Activated naive CD4-positive, alpha-beta T cell treated with anti-CD3 and anti-CD28 coated beads for 36 hours (primary cell): Measurements from ENCODE around the gene LRRC4. TPM values are rescaled to one million over a fixed set of nuclear protein-coding genes. Genes with fewer than 3 reads are reported as not detected.

Experiments
- CTCF ChIA-PET: fragments of 350-600 bp; sonication (Branson Sonifier 250); formaldehyde crosslinking; loops from one replicate; lab custom pipeline; 2021; ENCODE audit warnings: antibody characterized with exemption; lab: Charles Lee
- DNase-seq: peaks from one replicate; pipeline ENCODE4 v3.0.0-alpha.2; 2020
- H3K27ac Mint-ChIP-seq: one replicate; pipeline ENCODE4 v1.8.0; 2021; ENCODE audit warnings: mild to moderate bottlenecking, mixed read lengths
- H3K27me3 Mint-ChIP-seq: one replicate; pipeline ENCODE4 v1.8.0; 2021; ENCODE audit warnings: low read depth, mixed read lengths
- H3K36me3 Mint-ChIP-seq: one replicate; pipeline ENCODE4 v1.8.0; 2021; ENCODE audit warnings: low read depth, mixed read lengths
- H3K4me1 Mint-ChIP-seq: one replicate; pipeline ENCODE4 v1.8.0; 2021; ENCODE audit warnings: low read depth, mixed read lengths
- H3K4me3 Mint-ChIP-seq: one replicate; pipeline ENCODE4 v1.8.0; 2021; ENCODE audit warnings: mild to moderate bottlenecking, moderate library complexity, mixed read lengths
- H3K9me3 Mint-ChIP-seq: one replicate; pipeline ENCODE4 v1.8.0; 2021; ENCODE audit warnings: mixed read lengths
- intact Hi-C: fragments of 100-400 bp; cut with micrococcal nuclease; formaldehyde crosslinking; loops from one replicate; pipeline ENCODE4 v1.15.1; 2023
- total RNA-seq, 2 experiments: library from RNA; stranded (reverse); gene quantifications; one replicate each; pipeline ENCODE4 v1.2.3, GENCODE V29; 2021

The LRRC4 gene
- total RNA-seq, 2 experiments from 2014 or later = 0.74 to 1.3 TPM

GRCh38 chr7:128069373-128070364 is 38.4 kb upstream of the LRRC4 start:
- Mint-ChIP-seq H3K4me1 (peaks cover 20% of the 10 kb centered on the region), H3K36me3 (peaks cover 12% of the 10 kb centered on the region), H3K4me3 (no peak overlapping the region), H3K27ac (no peak overlapping the region), H3K27me3 (no peaks in the 10 kb centered on the region), H3K9me3 (no peaks in the 10 kb centered on the region)
- DNase-seq = no peak
- CTCF ChIA-PET = interaction anchor here (0.9 to 1.6 kb wide), 2 partner anchors 9 to 360 kb away, joined by 3 to 5 read pairs; no protein-coding TSS in a partner anchor
- intact Hi-C loops = no loop called here

GRCh38 chr7:128068785-128069184 is 37.5 kb upstream of the LRRC4 start:
- H3K27ac Mint-ChIP-seq = no peak overlapping the region
- peaks cover 9% of the 10 kb centered on the region for H3K36me3 Mint-ChIP-seq
- H3K9me3 Mint-ChIP-seq = no peaks in the 10 kb centered on the region
- H3K4me1 Mint-ChIP-seq = peaks cover 25% of the 10 kb centered on the region
- no peaks in the 10 kb centered on the region for H3K27me3 Mint-ChIP-seq
- CTCF ChIA-PET = interaction anchor here (0.9 to 1.6 kb wide), 2 partner anchors 9 to 359 kb away, joined by 3 to 5 read pairs; no protein-coding TSS in a partner anchor
- no peak for DNase-seq
- intact Hi-C loops = no loop called here
- H3K4me3 Mint-ChIP-seq = no peak overlapping the region

DNA sequence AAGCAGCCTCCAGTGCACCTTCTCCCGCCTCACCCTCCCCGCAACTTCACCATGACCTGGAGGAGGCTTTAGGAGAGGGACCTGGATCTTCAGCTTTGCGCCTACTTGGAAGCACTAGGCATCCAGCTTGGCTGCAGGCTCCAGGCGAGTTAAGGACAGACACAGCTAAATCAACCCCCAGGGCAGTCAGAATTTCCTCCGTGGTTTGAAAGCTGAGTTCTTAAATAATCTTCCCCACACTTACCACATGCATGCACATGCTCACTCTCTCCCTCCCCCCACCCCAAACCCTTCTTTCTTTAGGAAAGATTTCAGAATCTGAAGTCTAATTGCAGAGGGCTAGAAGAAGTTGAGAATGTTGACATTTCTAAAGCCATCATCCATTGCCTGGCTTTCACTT is 36.7 kb upstream of the LRRC4 start:
- Mint-ChIP-seq H3K4me3 (no peak overlapping the region), H3K27me3 (no peaks in the 10 kb centered on the region), H3K27ac (no peak overlapping the region), H3K4me1 (peaks cover 25% of the 10 kb centered on the region), H3K36me3 (peaks cover 9% of the 10 kb centered on the region), H3K9me3 (no peaks in the 10 kb centered on the region)
- intact Hi-C loops = no loop called here
- no peak for DNase-seq
- CTCF ChIA-PET = no interaction called here

- CTCF ChIA-PET = no interaction called here
- H3K9me3 Mint-ChIP-seq = no peaks in the 10 kb centered on the region
- peaks cover 25% of the 10 kb centered on the region for H3K4me1 Mint-ChIP-seq
- H3K36me3 Mint-ChIP-seq = peaks cover 9% of the 10 kb centered on the region
- no peak overlapping the region for H3K4me3 Mint-ChIP-seq
- no peaks in the 10 kb centered on the region for H3K27me3 Mint-ChIP-seq
- no peak overlapping the region for H3K27ac Mint-ChIP-seq
- intact Hi-C loops = no loop called here
- no peak for DNase-seq
These were observed 35.6 kb upstream of the LRRC4 start for GRCh38 chr7:128066858-128067257.

GRCh38 chr7:128066395-128066794 is 35.2 kb upstream of the LRRC4 start:
- CTCF ChIA-PET = no interaction called here
- Mint-ChIP-seq H3K9me3 (no peaks in the 10 kb centered on the region), H3K27ac (no peak overlapping the region), H3K4me3 (no peak overlapping the region), H3K4me1 (peaks cover 22% of the 10 kb centered on the region), H3K36me3 (peaks cover 7% of the 10 kb centered on the region), H3K27me3 (no peaks in the 10 kb centered on the region)
- no peak for DNase-seq
- intact Hi-C loops = no loop called here

GRCh38 chr7:128065872-128066271 is 34.6 kb upstream of the LRRC4 start:
- no peaks in the 10 kb centered on the region for H3K9me3 Mint-ChIP-seq
- H3K36me3 Mint-ChIP-seq = peaks cover 6% of the 10 kb centered on the region
- H3K27ac Mint-ChIP-seq = no peak overlapping the region
- H3K4me1 Mint-ChIP-seq = peaks cover 17% of the 10 kb centered on the region
- CTCF ChIA-PET = interaction anchor here (1.1 kb wide), 1 partner anchor 9 kb away, joined by 3 read pairs; no protein-coding TSS in a partner anchor
- H3K27me3 Mint-ChIP-seq = no peaks in the 10 kb centered on the region
- intact Hi-C loops = no loop called here
- H3K4me3 Mint-ChIP-seq = no peak overlapping the region
- no peak for DNase-seq

DNA sequence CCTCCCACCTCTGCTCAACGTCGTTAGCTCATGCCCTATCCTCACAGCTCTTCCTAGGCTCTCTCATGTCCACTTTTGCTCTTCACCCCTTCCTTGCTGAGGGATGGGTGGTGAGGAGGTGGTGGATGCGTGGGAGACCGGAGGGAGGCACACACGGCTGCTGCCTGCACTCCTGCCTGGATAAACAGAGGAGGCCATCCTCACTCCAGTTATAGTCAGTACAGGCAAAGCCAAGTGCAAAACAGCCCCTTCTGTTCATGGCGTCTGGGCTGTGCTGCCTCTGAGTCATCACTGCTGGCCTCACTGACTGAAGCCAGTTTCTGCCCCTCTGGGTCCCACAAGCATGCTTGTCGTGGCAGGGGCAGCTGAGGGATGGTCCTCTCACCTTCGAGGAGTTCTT is 31.9 kb upstream of the LRRC4 start:
- no peaks in the 10 kb centered on the region for H3K36me3 Mint-ChIP-seq
- CTCF ChIA-PET = no interaction called here

GRCh38 chr7:128060018-128060417 is 28.8 kb upstream of the LRRC4 start:
- no peak overlapping the region for H3K4me3 Mint-ChIP-seq
- H3K36me3 Mint-ChIP-seq = no peaks in the 10 kb centered on the region
- H3K9me3 Mint-ChIP-seq = no peaks in the 10 kb centered on the region
- peak overlapping the region; percentile 38 for H3K27ac Mint-ChIP-seq
- no peaks in the 10 kb centered on the region for H3K27me3 Mint-ChIP-seq
- no peak for DNase-seq
- CTCF ChIA-PET = interaction anchor here (0.6 to 2.6 kb wide), 3 partner anchors 10 to 700 kb away, joined by 3 to 9 read pairs (median 5); no protein-coding TSS in a partner anchor
- H3K4me1 Mint-ChIP-seq = peaks cover 51% of the 10 kb centered on the region
- intact Hi-C loops = no loop called here

More for the DNA sequence above, 31.9 kb upstream of the LRRC4 start:
- H3K4me3 Mint-ChIP-seq = no peak overlapping the region
- intact Hi-C loops = no loop called here
- H3K27me3 Mint-ChIP-seq = no peaks in the 10 kb centered on the region
- H3K4me1 Mint-ChIP-seq = peaks cover 36% of the 10 kb centered on the region
- no peak for DNase-seq
- no peak overlapping the region for H3K27ac Mint-ChIP-seq
- H3K9me3 Mint-ChIP-seq = no peaks in the 10 kb centered on the region

DNA sequence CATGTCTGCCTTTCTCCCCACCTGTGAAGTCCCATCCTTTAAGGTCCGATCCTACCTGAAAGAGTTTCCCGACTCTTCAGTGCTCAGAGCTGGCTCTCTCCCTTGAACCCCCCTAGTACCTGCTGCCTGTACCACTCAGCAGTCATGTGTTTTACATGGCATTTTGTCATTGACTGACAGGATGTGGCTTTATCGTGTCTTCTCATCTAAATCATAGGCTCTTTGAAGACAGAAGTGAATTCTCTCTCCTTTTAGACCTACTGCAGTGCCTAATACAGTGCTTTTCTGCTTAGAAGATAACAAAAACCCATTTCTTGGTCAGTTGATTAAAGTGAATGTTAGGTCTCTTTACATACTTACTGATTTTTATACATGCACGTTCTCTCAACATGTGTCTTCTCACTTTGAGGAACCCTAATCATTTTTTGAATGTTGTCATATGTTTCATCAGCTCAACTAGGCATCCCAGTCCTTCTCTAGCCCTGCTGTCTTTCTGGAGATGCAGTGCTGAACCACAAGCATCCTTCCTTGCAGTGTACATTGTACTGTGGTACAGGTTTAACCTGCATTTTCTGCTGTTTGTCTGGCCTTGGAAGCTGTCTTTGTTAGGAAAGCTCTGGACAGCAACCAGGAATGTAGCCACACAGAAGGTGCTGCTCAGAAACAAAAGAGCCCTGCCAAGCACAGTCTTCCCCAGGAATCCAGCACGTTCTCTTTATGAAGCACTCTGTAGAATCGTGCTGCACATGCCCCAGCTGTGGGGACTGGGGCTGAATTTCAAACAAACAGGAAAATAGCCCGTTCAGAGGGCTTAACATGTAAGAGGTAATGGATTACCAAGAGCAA is 28.1 kb upstream of the LRRC4 start:
- no peaks in the 10 kb centered on the region for H3K36me3 Mint-ChIP-seq
- H3K27ac Mint-ChIP-seq = no peak overlapping the region
- peak; percentile 29 for DNase-seq
- H3K4me1 Mint-ChIP-seq = peaks cover 49% of the 10 kb centered on the region
- intact Hi-C loops = loop anchor here (2.0 kb wide), 2 partner anchors 27 to 49 kb away; no protein-coding TSS in a partner anchor
- CTCF ChIA-PET = interaction anchor here (0.6 to 2.6 kb wide), 5 partner anchors 10 to 699 kb away, joined by 3 to 9 read pairs (median 3); no protein-coding TSS in a partner anchor
- no peaks in the 10 kb centered on the region for H3K9me3 Mint-ChIP-seq
- H3K27me3 Mint-ChIP-seq = no peaks in the 10 kb centered on the region
- H3K4me3 Mint-ChIP-seq = no peak overlapping the region

DNA sequence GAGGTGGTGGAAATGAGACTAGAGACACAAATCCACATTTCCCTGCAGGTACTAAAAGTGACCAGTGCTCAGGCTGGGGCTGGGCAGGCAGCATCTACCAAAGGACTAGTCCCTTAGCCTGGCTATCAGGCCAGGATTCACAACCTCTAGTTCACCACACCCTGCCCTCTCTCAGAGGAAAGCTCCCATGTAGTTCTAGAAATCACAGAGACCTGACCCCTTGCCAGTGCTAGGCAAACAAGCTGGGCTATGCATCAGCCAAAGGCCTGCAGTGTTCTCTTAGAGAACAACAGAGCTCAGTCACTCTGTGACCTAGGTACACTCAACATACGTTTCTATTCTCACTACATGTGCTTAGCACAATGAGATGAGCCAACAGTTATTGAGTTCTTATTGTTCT is 26.7 kb upstream of the LRRC4 start:
- Mint-ChIP-seq H3K27ac (no peak overlapping the region), H3K27me3 (no peaks in the 10 kb centered on the region), H3K36me3 (peaks cover 2% of the 10 kb centered on the region), H3K4me3 (no peak overlapping the region), H3K4me1 (peaks cover 46% of the 10 kb centered on the region), H3K9me3 (no peaks in the 10 kb centered on the region)
- DNase-seq = no peak
- intact Hi-C loops = loop anchor here (2.0 kb wide), 2 partner anchors 25 to 51 kb away; no protein-coding TSS in a partner anchor
- CTCF ChIA-PET = interaction anchor here (2.6 kb wide), 1 partner anchor 151 kb away, joined by 9 read pairs; no protein-coding TSS in a partner anchor

DNA sequence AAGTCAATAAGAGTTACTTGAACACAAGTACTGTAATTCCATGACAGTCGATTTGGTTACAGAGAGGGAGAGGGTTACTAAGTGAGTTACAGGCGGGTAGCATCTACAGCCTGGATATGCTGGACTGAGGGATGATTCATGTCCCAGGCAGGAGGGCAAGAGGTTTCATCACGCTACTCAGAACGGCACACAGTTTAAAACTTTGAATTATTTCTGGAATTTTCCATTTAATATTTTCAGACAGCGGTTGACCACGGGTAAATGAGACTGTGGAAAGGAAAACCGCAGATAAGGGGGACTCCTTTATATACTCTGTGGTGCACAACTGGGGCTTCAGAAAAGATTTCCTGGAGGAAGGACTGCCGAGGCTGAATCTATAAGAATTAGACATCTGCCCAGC is 25.7 kb upstream of the LRRC4 start:
- Mint-ChIP-seq H3K27me3 (no peaks in the 10 kb centered on the region), H3K9me3 (no peaks in the 10 kb centered on the region)
- intact Hi-C loops = no loop called here

DNA sequence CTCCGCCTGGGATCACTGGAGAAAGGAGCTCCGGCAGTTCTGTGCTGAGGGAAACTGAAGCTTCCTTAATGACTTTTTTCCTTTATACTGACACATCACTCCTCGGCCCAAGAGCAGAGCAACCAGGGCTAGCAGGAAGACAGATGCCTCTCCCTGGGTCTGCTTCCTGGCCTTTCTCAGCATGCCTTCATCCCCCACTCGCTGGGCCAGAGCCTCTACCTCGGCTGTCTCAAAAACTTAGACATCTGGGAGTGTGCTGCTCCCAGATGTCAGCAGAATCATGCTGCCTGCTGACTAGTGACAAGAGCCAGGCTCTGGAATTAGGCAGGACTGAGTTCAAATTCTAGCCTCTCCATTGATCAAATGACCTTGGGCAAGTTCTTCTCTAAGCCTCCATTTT is 24.4 kb upstream of the LRRC4 start:
- Mint-ChIP-seq H3K4me3 (no peak overlapping the region), H3K4me1 (peaks cover 61% of the 10 kb centered on the region), H3K9me3 (no peaks in the 10 kb centered on the region), H3K27ac (no peak overlapping the region), H3K36me3 (peaks cover 2% of the 10 kb centered on the region), H3K27me3 (no peaks in the 10 kb centered on the region)
- DNase-seq = no peak
- CTCF ChIA-PET = interaction anchor here (1.0 kb wide), 1 partner anchor 348 kb away, joined by 3 read pairs; no protein-coding TSS in a partner anchor
- intact Hi-C loops = no loop called here

More for the DNA sequence above, 25.7 kb upstream of the LRRC4 start:
- Mint-ChIP-seq H3K4me3 (no peak overlapping the region), H3K36me3 (peaks cover 2% of the 10 kb centered on the region), H3K27ac (no peak overlapping the region), H3K4me1 (peaks cover 53% of the 10 kb centered on the region)
- DNase-seq = no peak
- CTCF ChIA-PET = no interaction called here
